Measurements from ENCODE around the gene KPNA6. TPM values are rescaled to one million over a fixed set of nuclear protein-coding genes. Genes with fewer than 3 reads are reported as not detected.
A peak's percentile ranks its signal among the peaks of the same experiment; 100 is the strongest.

KPNA6 gene
- total RNA-seq, 1 experiment from 2014 or later, result 57.4 TPM

- no peak for DNase-seq (ENCODE audit: low read depth)
Measured at GRCh38 chr1:32216566-32216965, 108.7 kb downstream of the KPNA6 start.

GRCh38 chr1:32219022-32219421 lies 111.2 kb downstream of the KPNA6 start:
- no peak for DNase-seq (ENCODE audit: low read depth)

GRCh38 chr1:32220746-32221580 lies 113.1 kb downstream of the KPNA6 start:
- DNase-seq (ENCODE audit: low read depth), result no peak

- no peak for DNase-seq (ENCODE audit: low read depth)
Measured at GRCh38 chr1:32221581-32221979, 113.7 kb downstream of the KPNA6 start.

GRCh38 chr1:32221980-32222755 lies 114.3 kb downstream of the KPNA6 start, which contains the start of the genes EIF3I and TMEM234:
EIF3I (plus strand) TSS chr1:32222407; CDS start chr1:32222442, 35 bp downstream.
TMEM234 (minus strand) TSS chr1:32222353; CDS start chr1:32222322, 31 bp downstream.
- DNase-seq (ENCODE audit: low read depth), result peak; percentile 87

GRCh38 chr1:32223683-32224082 lies 115.8 kb downstream of the KPNA6 start:
- no peak for DNase-seq (ENCODE audit: low read depth)

- no peak for DNase-seq (ENCODE audit: low read depth)
Measured at GRCh38 chr1:32224285-32224684, 116.4 kb downstream of the KPNA6 start.

Other genes with a start within 250 kb of the KPNA6 start
- 266 and 303 TPM in 2 replicates for gene PTP4A2, start 169.7 kb upstream of the KPNA6 start, total RNA-seq (2014; rRNA removed)
- 58.9 and 72.6 TPM in 2 replicates for gene KHDRBS1, start 94.2 kb upstream of the KPNA6 start, total RNA-seq (2014; rRNA removed)
- 8.1 and 10.4 TPM in 2 replicates for gene TMEM39B, start 35.1 kb upstream of the KPNA6 start, total RNA-seq (2014; rRNA removed)
- gene TXLNA, start 71.6 kb downstream of the KPNA6 start, total RNA-seq (2014; rRNA removed), result 79.6 and 81.6 TPM in 2 replicates
- 9.1 and 10.8 TPM in 2 replicates for gene CCDC28B, start 92.5 kb downstream of the KPNA6 start, total RNA-seq (2014; rRNA removed)
- gene IQCC, start 97.6 kb downstream of the KPNA6 start, total RNA-seq (2014; rRNA removed), result 2.3 and 4.0 TPM in 2 replicates
- not detected in 2 replicates for gene DCDC2B, start 101.0 kb downstream of the KPNA6 start, total RNA-seq (2014; rRNA removed)
- 14.4 and 16.6 TPM in 2 replicates for gene TMEM234, start 114.3 kb downstream of the KPNA6 start, total RNA-seq (2014; rRNA removed)
- 296 and 327 TPM in 2 replicates for gene EIF3I, start 114.4 kb downstream of the KPNA6 start, total RNA-seq (2014; rRNA removed)
- 0.23 TPM in 1 of 2 replicates, not detected in the other for gene FAM167B, start 139.2 kb downstream of the KPNA6 start, total RNA-seq (2014; rRNA removed)
- not detected in 2 replicates for gene LCK, start 143.2 kb downstream of the KPNA6 start, total RNA-seq (2014; rRNA removed)
- gene HDAC1, start 184.0 kb downstream of the KPNA6 start, total RNA-seq (2014; rRNA removed), result 53.0 and 54.4 TPM in 2 replicates
- 94.7 and 107 TPM in 2 replicates for gene MARCKSL1, start 228.2 kb downstream of the KPNA6 start, total RNA-seq (2014; rRNA removed)

All from LHCN-M2 (cell line).